HepG2 (cell line): ENCODE results near the gene TTLL11. TPM values are rescaled to one million over a fixed set of nuclear protein-coding genes. Genes with fewer than 3 reads are reported as not detected.
A peak's percentile ranks its signal among the peaks of the same experiment; 100 is the strongest.
"Not testable (repeated sequence)": the region's sequence is repeated elsewhere in the genome, so short reads cannot be mapped to it uniquely, and the experiment has no call there.

Experiments used
- ATAC-seq: fragments of 200-7000 bp; cut with Tn5 transposase; 3 replicates; pipeline ENCODE4 v1.9.1; 2020; ENCODE audit warnings: mild to moderate bottlenecking, moderate library complexity
- BruUV-seq: library from RNA; stranded (reverse); fragments of 400-500 nt; replicated peaks from 2 replicates; lab custom pipeline; 2021; lab: Mats Ljungman, UMichigan
- CTCF ChIA-PET: fragments of 300-600 bp; formaldehyde crosslinking; extraction: SDS; loops from one replicate; lab custom pipeline; 2021; ENCODE audit warnings: low total read pairs, inconsistent platforms, low intra/inter-chr PET ratio; lab: Yijun Ruan, JAX
- POLR2A ChIA-PET: fragments of 350-600 bp; sonication (Branson Sonifier 250); formaldehyde crosslinking; loops from one replicate; lab custom pipeline; 2020; ENCODE audit warnings: antibody characterized with exemption, inconsistent platforms; lab: Yijun Ruan, JAX
- DNase-seq: peaks from one replicate; pipeline ENCODE4 v3.0.0-alpha.2; 2015; ENCODE audit warnings: low spot score
- FAIRE-seq: peaks from 3 replicates; lab custom pipeline; 2011; peaks lifted over from hg19 to GRCh38; lab: Jason Lieb, UNC
- H2AFZ ChIP-seq: one replicate; pipeline ENCODE4 v1.6.1; 2011; ENCODE audit warnings: low read length, inconsistent platforms
- H3K27ac ChIP-seq: fragments of 300-600 bp; 3 replicates; pipeline ENCODE4 v1.8.0; 2011; ENCODE audit warnings: mixed run types, mild to moderate bottlenecking, mixed read lengths, low read length, inconsistent platforms; ENCODE audit not compliant: insufficient read depth; ENCODE audit errors: extremely low read length
- H3K27me3 ChIP-seq, 2 experiments: fragments of 200-600 bp in 1 of 2; 2 replicates in 1 of 2; 3 replicates in 1 of 2; pipeline versions ENCODE4 v1.6.0 to v1.8.0; 2011; ENCODE audit warnings: low read length in 2 of 2, mild to moderate bottlenecking in 2 of 2, moderate library complexity in 2 of 2, inconsistent platforms in 1 of 2; ENCODE audit not compliant: insufficient read depth in 2 of 2, control insufficient read depth in 1 of 2
- H3K36me3 ChIP-seq, 2 experiments: fragments of 200-600 bp in 1 of 2; replicated peaks in 1 of 2; 2 replicates in 1 of 2; 3 replicates in 1 of 2; pipeline versions ENCODE4 v1.5.1 to v1.8.0; 2011; ENCODE audit warnings: low read length in 2 of 2, inconsistent platforms in 1 of 2; ENCODE audit not compliant: insufficient read depth in 2 of 2, control insufficient read depth in 1 of 2
- H3K4me1 ChIP-seq: 2 replicates; pipeline ENCODE4 v1.5.1; 2012; ENCODE audit warnings: low read length, inconsistent platforms; ENCODE audit not compliant: insufficient read depth
- H3K4me2 ChIP-seq: 2 replicates; pipeline ENCODE4 v1.6.0; 2011; ENCODE audit warnings: low read depth, low read length, inconsistent platforms
- H3K4me3 ChIP-seq, 3 experiments: fragments of 200-600 bp in 1 of 3; sonication (generic), shearing (Covaris generic) in 1 of 3; replicated peaks in 1 of 3; 2 replicates each; pipeline ENCODE4 v1.5.1; 2011 to 2016; ENCODE audit warnings: low read length in 3 of 3, inconsistent platforms in 2 of 3, low read depth in 2 of 3, mild to moderate bottlenecking in 2 of 3, control low read depth in 1 of 3, mixed read lengths in 1 of 3; ENCODE audit not compliant: insufficient read depth in 1 of 3
- H3K79me2 ChIP-seq: one replicate; pipeline ENCODE4 v1.6.1; 2011; ENCODE audit warnings: low read length, inconsistent platforms; ENCODE audit not compliant: insufficient read depth
- H3K9ac ChIP-seq: 2 replicates; pipeline ENCODE4 v1.6.0; 2011; ENCODE audit warnings: mild to moderate bottlenecking, low read depth, low read length, inconsistent platforms; ENCODE audit not compliant: insufficient read depth
- H3K9me3 ChIP-seq: 2 replicates; pipeline ENCODE4 v1.5.1; 2012; ENCODE audit warnings: mild to moderate bottlenecking, low read length
- H4K20me1 ChIP-seq: 2 replicates; pipeline ENCODE4 v1.6.0; 2011; ENCODE audit warnings: inconsistent platforms, mild to moderate bottlenecking, low read length, moderate library complexity; ENCODE audit not compliant: insufficient read depth
- BATF2 ChIP-seq: sonication (generic); formaldehyde crosslinking; IDR thresholded peaks from 2 replicates; pipeline ENCODE4 v1.8.0; 2022; ENCODE audit warnings: mild to moderate bottlenecking, missing genetic modification reagents, moderate library complexity
- GPBP1L1 ChIP-seq: sonication (generic); formaldehyde crosslinking; IDR thresholded peaks from 2 replicates; pipeline ENCODE4 v1.5.0; 2020; ENCODE audit warnings: mild to moderate bottlenecking, missing genetic modification reagents
- MTF1 ChIP-seq: sonication (generic); formaldehyde crosslinking; IDR thresholded peaks from 2 replicates; pipeline ENCODE4 v1.5.0; 2020; ENCODE audit warnings: missing genetic modification reagents
- NRL ChIP-seq: sonication (generic); formaldehyde crosslinking; IDR thresholded peaks from 2 replicates; pipeline ENCODE4 v1.5.0; 2020; ENCODE audit warnings: missing genetic modification reagents, mild to moderate bottlenecking, moderate library complexity, borderline replicate concordance
- PHB2 ChIP-seq: fragments of 450-650 bp; IDR thresholded peaks from 2 replicates; pipeline ENCODE4 v1.6.1; 2018; ENCODE audit not compliant: partially characterized antibody
- ZBTB44 ChIP-seq: sonication (generic); formaldehyde crosslinking; IDR thresholded peaks from 2 replicates; pipeline ENCODE4 v1.4.0; 2020; ENCODE audit warnings: missing genetic modification reagents
- ZFP90 ChIP-seq: sonication (generic); formaldehyde crosslinking; IDR thresholded peaks from 2 replicates; pipeline ENCODE4 v1.8.0; 2022; ENCODE audit warnings: missing genetic modification reagents, mild to moderate bottlenecking, inconsistent platforms, borderline replicate concordance
- ZNF207 ChIP-seq: fragments of 450-650 bp; IDR thresholded peaks from 2 replicates; pipeline ENCODE4 v1.6.1; 2016; ENCODE audit warnings: antibody characterized with exemption, borderline replicate concordance
- ZNF790 ChIP-seq: sonication (generic); formaldehyde crosslinking; IDR thresholded peaks from 2 replicates; pipeline ENCODE4 v1.8.0; 2022; ENCODE audit warnings: missing genetic modification reagents, mild to moderate bottlenecking, borderline replicate concordance
- WGBS: methylation state at CpG from one replicate; pipeline ENCODE4 v1.1.6; 2017; ENCODE audit warnings: low lambda C conversion rate; 5-methylcytosine and 5-hydroxymethylcytosine counted together
- in situ Hi-C: cut with HindIII; loops from 2 replicates; pipeline ENCODE4 v1.10.0; 2017; ENCODE audit warnings: low pct_unique_long_range_greater_than_20kb; ENCODE audit not compliant: extremely low pct_ligation_motif_present
- intact Hi-C: fragments of 100-400 bp; cut with micrococcal nuclease; formaldehyde crosslinking; loops from one replicate; pipeline ENCODE4 v1.10.0; 2022; ENCODE audit not compliant: unreplicated experiment
- polyA plus RNA-seq, 8 experiments: library from polyadenylated mRNA; depleted of rRNA in 3 of 8; stranded (reverse) in 7 of 8; unstranded in 1 of 8; fragments of >200 nt; fragmentation: Illumina TruSeq in 4 of 8; extraction: Trizol in 4 of 8; gene quantifications; 2 replicates each; pipeline versions ENCODE4 v1.2.1 to v1.2.3, GENCODE V29; 2011 to 2016; ENCODE audit warnings: low read depth in 4 of 8, missing spikeins in 1 of 8, mixed read lengths in 1 of 8; ENCODE audit not compliant: insufficient read depth in 1 of 8
- total RNA-seq, 5 experiments: library from RNA; depleted of rRNA; stranded (reverse); fragments of >200 nt; fragmentation: Illumina TruSeq; extraction: Trizol; gene quantifications; 2 replicates each; pipeline ENCODE4 v1.2.3, GENCODE V29; 2016; ENCODE audit warnings: low read depth in 1 of 5
- TF ChIP-seq, protein P1 (sequence below): sonication (generic); formaldehyde crosslinking; IDR thresholded peaks from 2 replicates; pipeline ENCODE4 v1.5.0; 2020; ENCODE audit warnings: missing genetic modification reagents

Gene TTLL11
- total and polyA plus RNA-seq, 2 of the 13 experiments (the other 11 are each of a cell fraction or from before 2014, with no cell fraction given) = 4.5 to 5.2 TPM

DNA sequence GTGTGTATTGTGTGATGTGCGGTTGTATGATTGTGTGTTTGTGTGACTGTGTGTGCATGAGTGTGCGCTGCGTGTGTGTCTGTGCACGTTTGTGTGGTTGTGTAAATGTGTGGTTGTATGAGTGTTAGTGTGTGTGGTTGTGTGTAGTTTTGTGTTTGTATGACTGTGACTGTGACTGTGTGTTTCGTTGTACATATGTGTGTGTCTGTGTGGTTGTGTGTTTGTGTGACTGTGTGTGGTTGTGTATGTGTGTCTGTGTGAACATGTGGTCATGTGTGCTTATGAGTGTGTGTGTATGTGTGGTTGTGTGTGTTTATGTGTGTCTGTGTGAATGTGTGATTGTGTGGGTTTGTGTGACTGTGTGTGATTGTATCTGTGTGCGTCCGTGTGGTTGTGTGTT lies 197.8 kb downstream of the TTLL11 start (continued):
- peak; percentile 30 for TF ChIP-seq PHB2

DNA sequence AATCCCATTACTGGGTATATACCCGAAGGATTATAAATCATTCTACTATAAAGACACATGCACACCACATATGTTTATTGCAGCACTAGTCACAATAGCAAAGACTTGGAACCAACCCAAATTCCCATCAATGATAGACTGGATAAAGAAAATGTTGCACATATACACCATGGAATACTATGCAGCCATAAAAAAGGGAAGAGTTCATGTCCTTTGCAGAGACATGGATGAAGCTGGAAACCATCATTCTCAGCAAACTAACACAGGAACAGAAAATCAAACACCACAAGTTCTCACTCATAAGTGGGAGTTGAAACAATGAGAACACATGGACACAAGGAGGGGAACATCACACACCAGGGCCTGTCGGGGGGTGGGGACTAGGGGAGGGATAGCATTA lies 198.7 kb downstream of the TTLL11 start:
- H3K4me2 ChIP-seq, intact Hi-C loops, H3K4me1 ChIP-seq, ATAC-seq, H3K4me3 ChIP-seq, CTCF ChIA-PET, H3K27ac ChIP-seq, POLR2A ChIA-PET, H3K9me3 ChIP-seq, H3K9ac ChIP-seq, H4K20me1 ChIP-seq, DNase-seq, FAIRE-seq, H2AFZ ChIP-seq, H3K27me3 ChIP-seq, H3K79me2 ChIP-seq, BruUV-seq, in situ Hi-C loops, H3K36me3 ChIP-seq: not testable (repeated sequence)
- 29% methylated on average over 2 of the region's 2 CpGs for WGBS

DNA sequence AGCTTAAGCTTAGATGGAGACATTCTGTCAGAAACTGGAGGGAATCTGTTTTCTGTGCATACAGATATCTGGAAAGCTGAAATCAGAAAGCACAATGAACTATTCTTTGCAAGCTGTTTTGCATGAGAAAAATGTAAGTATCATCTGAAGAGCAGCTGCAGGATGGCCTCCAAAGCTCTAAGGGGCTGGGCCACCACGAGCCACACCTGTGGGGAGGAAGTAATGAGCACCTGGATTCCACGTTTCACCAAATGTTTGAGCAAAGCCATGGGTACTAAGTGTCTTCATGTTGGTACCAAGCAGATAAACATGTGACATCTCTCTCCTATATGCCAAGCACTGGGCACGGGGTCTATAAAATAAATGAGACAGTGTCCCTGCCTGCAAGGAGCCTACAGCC lies 199.3 kb downstream of the TTLL11 start:
- CTCF ChIA-PET = no interaction called here
- DNase-seq (no peak), ATAC-seq (no peak), FAIRE-seq (no peak)
- H4K20me1 ChIP-seq = no peaks in the 10 kb centered on the region
- H3K9me3 ChIP-seq = no peaks in the 10 kb centered on the region
- H3K4me3 ChIP-seq = no peak overlapping the region
- no peak overlapping the region for H2AFZ ChIP-seq
- H3K4me2 ChIP-seq = no peak overlapping the region
- no TSS peak for BruUV-seq
- H3K9ac ChIP-seq = no peak overlapping the region
- 0 out of 5 replicates have a peak, but pooled peaks cover 0 to 1% of the 10 kb centered on the region in 2 experiments for H3K27me3 ChIP-seq
- H3K79me2 ChIP-seq = no peaks in the 10 kb centered on the region
- intact Hi-C loops = no loop called here
- in situ Hi-C loops = no loop called here
- H3K4me1 ChIP-seq = no peaks in the 10 kb centered on the region
- POLR2A ChIA-PET = no interaction called here
- H3K27ac ChIP-seq = no peak overlapping the region
- WGBS = 20% methylated on average over 3 of the region's 3 CpGs
- no peaks in the 10 kb centered on the region for H3K36me3 ChIP-seq
- TF ChIP-seq GPBP1L1 (CRISPR knock-in tag) (no peak), NRL (CRISPR knock-in tag) (no peak), BATF2 (no peak), ZNF207 (no peak), MTF1 (no peak), ZFP90 (no peak), ZBTB44 (no peak), ZNF790 (CRISPR knock-in tag) (no peak)
- TF ChIP-seq, protein P1, sequence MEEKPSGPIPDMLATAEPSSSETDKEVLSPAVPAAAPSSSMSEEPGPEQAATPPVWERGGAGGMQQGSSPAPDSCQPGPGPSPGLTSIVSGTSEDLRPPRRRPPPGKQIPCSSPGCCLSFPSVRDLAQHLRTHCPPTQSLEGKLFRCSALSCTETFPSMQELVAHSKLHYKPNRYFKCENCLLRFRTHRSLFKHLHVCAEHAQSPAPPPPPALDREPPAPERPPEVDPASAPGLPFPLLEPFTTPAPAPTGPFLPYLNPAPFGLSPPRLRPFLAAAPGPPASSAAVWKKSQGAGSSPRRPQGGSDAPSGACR (CRISPR knock-in tag) = no peak
